Stimulated activated naive CD8-positive, alpha-beta T cell treated with anti-CD3 and anti-CD28 coated beads, Interleukin-15, Interleukin-2, amounts not matched to agents 100 ng/mL and 50 ng/mL, for 24 hours (primary cell): ENCODE data around the gene PRICKLE2.

Experiments used
- H3K27ac Mint-ChIP-seq: one replicate; pipeline ENCODE4 v1.8.0; 2021; ENCODE audit warnings: mild to moderate bottlenecking, mixed read lengths
- H3K27me3 Mint-ChIP-seq: one replicate; pipeline ENCODE4 v1.8.0; 2021; ENCODE audit warnings: mixed read lengths
- H3K36me3 Mint-ChIP-seq: one replicate; pipeline ENCODE4 v1.8.0; 2021; ENCODE audit warnings: low read depth, mixed read lengths
- H3K4me1 Mint-ChIP-seq: one replicate; pipeline ENCODE4 v1.8.0; 2021; ENCODE audit warnings: low read depth, mixed read lengths
- H3K4me3 Mint-ChIP-seq: one replicate; pipeline ENCODE4 v1.8.0; 2021; ENCODE audit warnings: mild to moderate bottlenecking, mixed read lengths
- H3K9me3 Mint-ChIP-seq: one replicate; pipeline ENCODE4 v1.8.0; 2021; ENCODE audit warnings: mixed read lengths

PRICKLE2 gene

DNA sequence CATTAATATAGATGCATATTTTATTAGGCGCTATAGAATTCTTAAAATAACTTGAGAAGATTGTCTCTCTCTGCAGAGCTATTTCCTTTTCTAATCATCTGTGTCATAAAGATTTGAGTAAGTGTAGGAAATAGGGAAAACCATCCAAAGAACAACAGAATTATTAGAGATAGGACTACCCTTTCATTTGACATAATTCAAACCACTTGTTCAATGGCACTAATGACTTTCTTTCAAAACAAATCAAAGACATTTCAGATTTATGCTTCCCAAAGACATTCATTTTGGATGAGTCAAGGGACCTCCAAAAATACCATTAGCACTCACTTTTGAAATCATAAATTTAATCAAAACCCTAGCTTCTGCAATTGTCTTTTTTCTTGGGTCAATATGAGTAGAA lies 29.5 kb downstream of the PRICKLE2 start:
- Mint-ChIP-seq H3K4me3 (no peak overlapping the region), H3K36me3 (no peaks in the 10 kb centered on the region), H3K27ac (no peak overlapping the region), H3K9me3 (peaks cover 12% of the 10 kb centered on the region), H3K27me3 (peaks cover 4% of the 10 kb centered on the region), H3K4me1 (no peaks in the 10 kb centered on the region)

DNA sequence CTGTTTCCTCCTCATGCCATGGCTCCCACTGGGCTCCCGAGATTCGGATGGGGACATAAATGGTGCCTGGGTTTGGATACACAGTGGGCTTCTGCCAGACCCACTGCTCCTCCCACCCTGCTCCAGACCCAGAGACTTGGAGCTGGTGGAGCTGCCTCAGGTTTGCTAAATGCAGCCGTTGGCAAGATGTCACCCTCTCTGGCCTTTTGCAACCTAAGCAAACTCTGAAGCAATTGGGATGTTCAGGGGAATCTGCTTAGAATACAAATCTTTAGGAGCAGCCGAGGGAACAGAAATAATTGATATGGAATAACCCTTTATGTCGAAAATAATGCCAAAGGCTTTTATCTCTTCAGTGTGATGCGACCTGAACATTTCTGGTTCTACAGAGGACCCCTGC lies 33.4 kb downstream of the PRICKLE2 start:
- H3K27ac Mint-ChIP-seq = no peak overlapping the region
- H3K9me3 Mint-ChIP-seq = peaks cover 4% of the 10 kb centered on the region
- peaks cover 4% of the 10 kb centered on the region for H3K27me3 Mint-ChIP-seq
- H3K4me1 Mint-ChIP-seq = no peaks in the 10 kb centered on the region
- H3K36me3 Mint-ChIP-seq = no peaks in the 10 kb centered on the region
- H3K4me3 Mint-ChIP-seq = no peak overlapping the region

DNA sequence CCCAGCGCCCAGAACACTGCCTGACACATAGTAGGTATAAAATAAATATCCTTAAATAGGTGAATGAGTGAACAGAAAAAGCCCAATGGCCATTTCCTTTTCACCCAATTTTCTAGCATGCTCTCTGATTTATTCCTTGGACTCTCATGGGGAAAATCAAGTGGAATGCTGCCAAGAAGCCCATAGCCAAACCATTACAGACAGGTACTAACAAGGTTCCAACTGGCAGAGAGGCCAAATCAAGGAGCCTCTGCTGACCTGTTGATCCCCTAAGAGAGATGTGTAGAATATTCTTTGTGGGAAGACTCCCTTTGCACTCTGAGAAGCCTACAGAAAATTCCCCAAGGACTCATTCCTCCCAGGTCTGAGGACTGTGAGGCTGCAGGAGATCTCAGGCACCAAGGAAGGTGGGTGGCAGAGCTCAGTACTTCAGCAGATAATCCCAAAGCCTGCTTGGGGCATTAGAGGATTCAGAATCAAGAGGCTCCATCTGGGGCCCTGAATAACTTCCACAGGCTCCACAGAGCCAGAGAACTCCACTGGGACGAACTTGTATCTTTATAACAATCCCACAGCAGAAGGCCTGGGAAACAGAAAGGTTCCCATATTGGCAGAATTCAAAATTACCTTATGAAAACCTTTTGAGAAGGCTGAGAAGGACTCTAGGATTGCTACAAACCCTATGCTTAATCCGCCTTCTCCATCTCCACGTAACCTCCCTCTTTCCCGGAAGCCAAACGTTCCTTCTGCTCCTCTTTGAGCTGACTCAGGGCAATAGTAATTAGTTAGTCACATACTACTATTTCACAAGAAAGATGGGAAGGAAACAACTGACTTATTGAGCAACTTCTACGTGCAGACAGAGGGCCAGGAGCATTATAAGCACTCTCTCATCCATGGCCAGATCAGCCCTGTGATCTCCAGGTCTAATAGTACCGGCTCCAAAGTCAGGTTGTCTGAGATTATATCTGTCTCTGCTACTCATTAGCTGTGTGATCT lies 34.5 kb downstream of the PRICKLE2 start:
- peaks cover 4% of the 10 kb centered on the region for H3K27me3 Mint-ChIP-seq
- H3K9me3 Mint-ChIP-seq = peaks cover 4% of the 10 kb centered on the region
- no peaks in the 10 kb centered on the region for H3K4me1 Mint-ChIP-seq
- H3K27ac Mint-ChIP-seq = no peak overlapping the region
- H3K36me3 Mint-ChIP-seq = no peaks in the 10 kb centered on the region
- no peak overlapping the region for H3K4me3 Mint-ChIP-seq

DNA sequence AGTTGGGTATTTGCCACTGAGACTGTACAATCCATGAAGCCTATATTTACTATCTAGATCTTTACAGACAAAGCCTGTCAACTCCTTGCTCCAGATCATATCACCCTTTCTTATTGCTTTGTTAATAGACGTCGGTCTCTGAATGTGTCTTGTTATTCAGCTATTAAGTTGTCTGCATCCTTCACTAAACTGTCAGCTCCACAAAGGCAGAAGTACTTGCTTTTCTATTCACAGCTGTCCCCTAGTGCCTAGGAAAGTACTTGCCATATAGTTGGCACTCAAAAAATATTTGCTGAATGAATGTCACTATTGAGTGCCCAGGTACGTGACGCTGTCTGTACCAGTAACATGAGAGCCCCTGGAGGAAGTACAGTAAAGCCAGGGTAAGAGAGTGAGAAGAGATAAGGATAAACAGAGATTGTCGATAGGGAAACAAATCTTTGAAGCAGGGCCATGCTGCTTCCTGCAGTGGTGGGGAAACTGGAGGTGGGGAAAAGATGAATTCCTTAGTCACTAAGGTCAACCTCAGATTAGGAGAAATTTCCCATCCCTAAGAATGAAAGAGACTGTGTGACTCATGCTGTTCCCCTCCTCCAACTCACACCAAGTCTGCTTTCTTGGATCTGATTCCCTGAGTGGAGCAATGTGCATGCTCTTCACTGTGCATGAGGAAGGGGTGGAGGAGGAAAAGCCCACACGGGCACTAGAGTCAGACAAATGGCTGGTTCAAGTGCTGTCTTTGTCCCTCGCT lies 36.3 kb downstream of the PRICKLE2 start:
- Mint-ChIP-seq H3K27ac (no peak overlapping the region), H3K4me1 (no peaks in the 10 kb centered on the region), H3K36me3 (no peaks in the 10 kb centered on the region), H3K9me3 (peaks cover 4% of the 10 kb centered on the region), H3K4me3 (no peak overlapping the region), H3K27me3 (peaks cover 4% of the 10 kb centered on the region)

DNA sequence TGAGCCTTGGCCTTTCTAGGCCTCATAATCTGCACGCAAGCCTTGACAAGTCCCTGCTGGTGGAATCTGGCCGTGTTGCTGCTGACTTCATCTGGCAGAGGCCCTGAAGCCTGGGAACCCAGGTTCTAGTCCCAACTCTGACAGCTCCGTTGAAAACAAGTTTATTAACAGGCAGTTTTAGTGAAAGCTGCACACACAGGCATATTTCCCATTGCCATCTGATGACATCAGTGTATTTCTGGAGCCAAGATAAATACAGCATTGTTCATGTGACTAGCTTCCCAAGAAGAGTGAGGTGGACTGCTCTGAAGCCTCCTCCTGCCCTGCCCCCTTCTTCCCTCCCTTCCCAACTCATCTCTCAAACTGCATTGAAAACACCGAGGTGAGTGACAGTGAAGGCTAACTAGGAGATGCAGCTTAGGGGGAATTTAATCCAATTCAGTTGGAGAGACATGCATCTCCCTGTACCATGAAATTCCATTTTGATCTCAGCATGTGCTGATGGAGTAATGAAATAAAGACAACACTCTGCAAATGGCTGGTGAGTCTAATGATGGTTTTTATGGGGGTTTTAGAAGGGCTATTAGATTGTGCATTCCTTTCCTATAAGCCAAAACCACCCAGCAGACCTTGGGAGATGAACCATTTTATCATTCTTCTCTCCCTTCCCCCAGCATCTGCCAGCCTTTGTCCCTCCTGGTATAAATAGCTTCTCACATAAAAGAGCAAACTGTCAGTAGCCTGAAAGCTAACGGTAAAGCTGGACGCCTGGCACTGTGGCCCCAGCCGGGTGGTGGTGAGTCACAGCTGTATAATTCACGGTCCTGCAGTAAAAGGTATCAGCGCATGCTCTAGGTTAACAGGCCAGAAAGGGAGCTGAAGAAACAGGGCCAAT lies 38.0 kb downstream of the PRICKLE2 start:
- Mint-ChIP-seq H3K4me1 (no peaks in the 10 kb centered on the region), H3K36me3 (no peaks in the 10 kb centered on the region), H3K4me3 (no peak overlapping the region), H3K27ac (no peak overlapping the region), H3K27me3 (peaks cover 4% of the 10 kb centered on the region), H3K9me3 (no peaks in the 10 kb centered on the region)

DNA sequence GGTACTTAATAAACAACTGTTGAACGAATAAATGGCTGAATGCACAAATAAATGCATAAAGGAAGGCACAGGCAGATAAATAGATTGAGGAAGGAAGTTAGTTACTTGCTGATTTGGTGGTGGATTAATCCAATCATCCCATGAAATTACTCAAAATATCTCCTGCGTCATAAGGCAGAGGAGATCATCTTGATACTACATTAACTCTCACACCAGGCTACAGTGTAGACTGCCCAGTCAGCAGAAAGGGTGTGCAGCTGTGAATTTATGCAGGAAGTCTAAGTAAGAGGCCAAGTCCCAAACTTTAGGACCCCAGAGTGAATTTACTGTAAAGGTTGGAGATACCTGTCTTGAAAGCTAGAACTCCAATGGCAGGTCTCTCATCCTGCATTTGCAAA lies 38.6 kb downstream of the PRICKLE2 start:
- Mint-ChIP-seq H3K36me3 (no peaks in the 10 kb centered on the region), H3K4me3 (no peak overlapping the region), H3K4me1 (no peaks in the 10 kb centered on the region), H3K27ac (no peak overlapping the region), H3K27me3 (peaks cover 4% of the 10 kb centered on the region), H3K9me3 (no peaks in the 10 kb centered on the region)

DNA sequence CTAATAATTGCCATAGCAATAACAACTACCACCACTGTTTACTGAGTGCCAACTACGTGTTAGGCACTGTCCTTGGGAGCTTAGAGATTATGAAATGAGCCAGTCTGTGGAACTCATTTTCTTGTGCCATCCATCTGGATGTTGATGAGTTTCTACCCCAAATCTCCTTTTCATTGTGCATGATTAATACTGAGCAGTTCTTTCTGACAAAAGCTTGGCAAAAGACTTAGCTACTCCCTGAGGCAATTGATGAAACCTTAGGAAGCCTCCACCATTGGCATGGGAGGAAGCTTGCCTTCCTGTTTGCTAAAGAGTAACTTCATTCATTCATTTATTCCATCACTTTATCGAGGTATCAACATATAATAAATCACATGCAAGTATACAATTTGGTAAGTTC lies 39.8 kb downstream of the PRICKLE2 start:
- H3K4me3 Mint-ChIP-seq = no peak overlapping the region
- H3K27me3 Mint-ChIP-seq = no peaks in the 10 kb centered on the region
- no peaks in the 10 kb centered on the region for H3K36me3 Mint-ChIP-seq
- no peaks in the 10 kb centered on the region for H3K4me1 Mint-ChIP-seq
- no peak overlapping the region for H3K27ac Mint-ChIP-seq
- no peaks in the 10 kb centered on the region for H3K9me3 Mint-ChIP-seq

DNA sequence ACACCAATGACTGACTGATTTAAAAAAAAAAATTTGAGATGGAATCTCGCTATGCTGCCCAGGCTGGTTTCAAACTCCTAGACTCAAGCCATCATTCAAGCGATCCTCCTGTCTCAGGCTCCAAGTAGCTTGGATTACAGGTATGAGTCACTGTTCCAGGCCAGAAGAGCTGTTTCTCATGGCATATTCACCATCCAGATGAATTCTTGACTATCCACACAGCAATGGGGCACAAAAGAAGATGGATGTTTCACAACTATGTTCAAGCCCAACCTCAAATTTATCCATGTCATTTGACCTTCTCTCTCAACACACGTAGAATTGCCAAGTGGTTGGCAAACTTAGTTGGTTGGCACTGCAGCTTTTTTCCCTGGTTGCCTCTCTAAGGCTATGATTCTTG lies 40.6 kb downstream of the PRICKLE2 start:
- no peaks in the 10 kb centered on the region for H3K4me1 Mint-ChIP-seq
- no peak overlapping the region for H3K27ac Mint-ChIP-seq
- H3K4me3 Mint-ChIP-seq = no peak overlapping the region
- no peaks in the 10 kb centered on the region for H3K27me3 Mint-ChIP-seq
- no peaks in the 10 kb centered on the region for H3K9me3 Mint-ChIP-seq
- no peaks in the 10 kb centered on the region for H3K36me3 Mint-ChIP-seq

DNA sequence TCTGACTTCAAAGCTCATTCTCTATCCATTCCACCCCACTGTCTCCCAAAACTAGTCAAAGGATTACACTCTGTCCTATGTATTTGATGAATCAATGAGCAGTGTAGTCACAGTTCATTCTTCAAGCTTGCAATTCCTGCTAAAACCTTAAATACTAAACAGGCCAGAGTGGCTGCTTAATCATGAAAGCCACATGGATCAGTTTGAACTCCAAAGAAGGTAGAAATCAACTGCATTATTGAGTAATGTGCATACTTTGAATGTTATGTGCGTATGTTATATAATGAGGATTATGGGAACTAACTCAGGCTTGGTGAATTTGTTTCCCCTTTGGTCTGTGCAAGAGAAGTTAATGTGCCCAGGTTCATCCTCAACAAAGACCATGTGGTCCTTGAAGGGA lies 45.4 kb downstream of the PRICKLE2 start:
- Mint-ChIP-seq H3K9me3 (no peaks in the 10 kb centered on the region), H3K36me3 (no peaks in the 10 kb centered on the region), H3K27me3 (no peaks in the 10 kb centered on the region), H3K4me1 (no peaks in the 10 kb centered on the region), H3K4me3 (no peak overlapping the region), H3K27ac (no peak overlapping the region)

DNA sequence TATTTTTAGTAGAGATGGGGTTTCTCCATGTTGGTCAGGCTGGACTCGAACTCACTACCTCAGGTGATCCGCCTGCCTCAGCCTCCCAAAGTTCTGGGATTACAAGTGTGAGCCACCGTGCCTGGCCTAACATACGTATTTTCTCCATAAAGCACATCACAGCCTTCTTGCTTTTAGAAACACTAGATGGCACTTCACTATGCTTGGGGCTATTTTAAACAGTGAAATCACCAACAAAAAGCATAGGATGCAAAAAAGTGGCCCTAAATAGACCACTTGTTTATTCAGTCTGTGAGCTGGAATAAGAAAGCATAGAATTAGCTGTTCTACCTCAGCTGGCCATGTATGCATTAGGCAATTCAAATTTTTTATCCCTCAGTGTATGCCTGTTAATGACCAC lies 46.0 kb downstream of the PRICKLE2 start:
- no peaks in the 10 kb centered on the region for H3K27me3 Mint-ChIP-seq
- no peaks in the 10 kb centered on the region for H3K4me1 Mint-ChIP-seq
- no peak overlapping the region for H3K4me3 Mint-ChIP-seq
- no peak overlapping the region for H3K27ac Mint-ChIP-seq
- no peaks in the 10 kb centered on the region for H3K36me3 Mint-ChIP-seq
- no peaks in the 10 kb centered on the region for H3K9me3 Mint-ChIP-seq

DNA sequence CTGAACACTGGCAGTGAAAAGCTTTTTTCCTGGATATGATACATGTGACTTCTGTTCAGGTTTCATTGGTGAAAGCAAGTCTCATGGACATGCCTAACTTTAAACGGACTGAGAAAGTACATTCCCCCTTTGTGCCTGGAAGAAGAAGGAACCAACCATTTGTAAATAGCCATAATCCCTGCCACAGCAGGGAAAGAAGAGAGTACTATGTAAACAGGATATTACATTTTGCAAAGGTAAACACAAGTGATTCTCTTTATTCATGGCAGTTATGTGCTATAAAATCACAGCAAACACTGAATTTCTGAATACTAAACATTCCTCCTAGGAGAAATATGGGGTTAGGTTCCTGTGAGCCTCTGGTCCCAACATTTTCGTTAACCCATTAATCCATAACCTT lies 46.8 kb downstream of the PRICKLE2 start:
- no peaks in the 10 kb centered on the region for H3K4me1 Mint-ChIP-seq
- H3K36me3 Mint-ChIP-seq = no peaks in the 10 kb centered on the region
- H3K9me3 Mint-ChIP-seq = no peaks in the 10 kb centered on the region
- no peaks in the 10 kb centered on the region for H3K27me3 Mint-ChIP-seq
- H3K27ac Mint-ChIP-seq = no peak overlapping the region
- H3K4me3 Mint-ChIP-seq = no peak overlapping the region

DNA sequence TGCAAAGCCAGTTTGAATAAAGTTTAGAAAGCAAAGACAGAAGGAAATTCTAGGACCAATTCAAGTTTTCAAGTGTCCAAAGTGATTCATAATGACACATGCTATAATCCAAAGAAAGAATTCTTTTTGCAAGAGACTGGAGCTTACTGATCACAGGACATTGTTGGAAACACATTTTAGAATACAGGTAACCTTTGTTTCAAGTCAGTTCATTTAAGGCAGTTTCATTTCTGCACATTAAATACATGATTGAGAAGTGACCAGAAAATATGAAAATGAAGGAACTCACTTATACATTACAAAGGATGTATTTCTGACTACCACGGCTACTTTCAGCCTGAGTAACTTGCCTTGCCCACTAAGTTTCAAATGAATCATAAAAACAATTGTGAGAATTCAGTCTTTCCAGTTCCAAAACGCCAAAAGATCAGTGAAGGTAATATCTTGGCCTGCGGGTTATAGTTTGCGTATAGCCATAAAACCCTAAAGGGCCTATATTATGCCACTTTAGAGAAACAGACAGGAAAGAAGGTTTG lies 48.7 kb downstream of the PRICKLE2 start:
- Mint-ChIP-seq H3K27ac (no peak overlapping the region), H3K4me3 (no peak overlapping the region), H3K4me1 (no peaks in the 10 kb centered on the region), H3K27me3 (no peaks in the 10 kb centered on the region), H3K9me3 (no peaks in the 10 kb centered on the region), H3K36me3 (no peaks in the 10 kb centered on the region)

DNA sequence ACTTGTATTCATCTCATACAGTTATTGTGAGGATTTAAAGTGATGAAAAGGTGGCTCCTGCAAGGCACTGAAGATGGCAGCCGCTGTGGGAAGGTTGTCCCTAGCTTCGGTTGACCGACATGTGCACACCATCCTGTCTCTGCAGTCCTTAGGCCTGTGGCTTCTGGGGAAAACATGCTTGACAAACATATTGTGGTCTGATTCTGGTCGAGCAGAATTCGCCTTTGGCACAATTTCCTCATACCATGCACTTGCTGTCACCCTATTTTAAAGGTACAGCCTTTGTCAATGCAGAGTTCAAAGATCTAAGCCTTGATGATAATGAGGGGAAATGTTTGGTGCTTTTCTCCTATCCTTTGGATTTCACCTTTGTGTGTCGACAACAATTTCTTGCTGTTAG lies 50.9 kb downstream of the PRICKLE2 start:
- Mint-ChIP-seq H3K4me3 (no peak overlapping the region), H3K4me1 (no peaks in the 10 kb centered on the region), H3K27me3 (no peaks in the 10 kb centered on the region), H3K9me3 (no peaks in the 10 kb centered on the region), H3K27ac (no peak overlapping the region), H3K36me3 (no peaks in the 10 kb centered on the region)

DNA sequence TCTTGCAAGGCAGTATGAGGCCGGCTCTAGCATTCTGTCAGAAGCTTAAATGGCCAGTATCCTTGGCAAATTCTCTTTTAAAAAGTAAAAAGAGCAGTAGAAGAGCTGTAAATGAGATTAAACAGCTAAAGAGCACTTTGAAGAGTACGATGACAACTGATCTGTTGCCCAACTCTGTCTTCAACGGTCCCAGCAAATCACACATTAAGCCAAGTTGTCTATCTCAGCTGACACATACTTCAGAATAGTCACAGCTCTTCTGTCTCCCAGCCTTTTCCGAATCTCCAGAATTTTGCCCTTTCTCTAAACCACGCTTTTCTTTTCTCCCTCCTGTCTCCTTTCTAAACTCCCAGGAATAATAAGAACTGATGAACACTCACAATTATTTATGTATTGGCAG lies 51.7 kb downstream of the PRICKLE2 start:
- Mint-ChIP-seq H3K36me3 (no peaks in the 10 kb centered on the region), H3K4me1 (no peaks in the 10 kb centered on the region), H3K4me3 (no peak overlapping the region), H3K27ac (no peak overlapping the region), H3K9me3 (no peaks in the 10 kb centered on the region), H3K27me3 (no peaks in the 10 kb centered on the region)
